GM10248 (cell line): Measurements from ENCODE around the gene POLA1.

Source experiments
- CTCF ChIA-PET: fragments of 300-600 bp; sonication (Branson Sonifier 250); formaldehyde crosslinking; extraction: SDS; loops from one replicate; lab custom pipeline; 2021; ENCODE audit warnings: antibody characterized with exemption; lab: Yijun Ruan, JAX
- POLR2A ChIA-PET: fragments of 350-650 bp; sonication (Branson Sonifier 250); formaldehyde crosslinking; extraction: SDS; loops from one replicate; lab custom pipeline; 2020; ENCODE audit warnings: antibody characterized with exemption; lab: Yijun Ruan, JAX
- DNase-seq: peaks from one replicate; pipeline ENCODE4 v3.0.0; 2012; ENCODE audit errors: extremely low spot score
- TF ChIP-seq, protein P1 (sequence below): IDR thresholded peaks from 2 replicates; pipeline ENCODE4 v1.5.1; 2012; ENCODE audit warnings: mild to moderate bottlenecking, low read depth; ENCODE audit errors: extremely low read depth, missing control alignments, control extremely low read depth

POLA1 gene

DNA sequence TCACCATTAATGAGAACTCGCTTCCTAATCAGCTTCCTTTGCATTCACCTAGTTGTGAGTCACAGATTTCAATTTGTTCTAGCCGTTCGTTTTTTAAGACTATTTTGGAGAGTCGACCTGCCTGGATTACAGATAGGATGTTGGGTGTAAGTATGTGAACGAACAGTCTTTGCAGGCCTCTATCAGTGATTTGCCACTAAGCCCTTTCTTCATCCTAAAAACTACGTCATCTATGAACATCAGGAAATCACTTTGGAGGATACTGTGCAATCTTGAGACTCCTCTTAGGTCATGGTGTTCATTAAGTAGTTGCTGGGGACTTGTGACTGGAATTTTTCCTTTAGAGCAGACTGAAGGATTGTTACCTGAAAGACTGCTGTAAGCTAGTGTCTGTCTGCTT, 1.1 kb downstream of the POLA1 start:
- ChIA-PET CTCF (interaction anchor here (0.9 kb wide), 1 partner anchor 19 kb away, joined by 3 read pairs; no protein-coding TSS in a partner anchor), POLR2A (no interaction called here)
- no peak for DNase-seq
- TF ChIP-seq, protein P1, sequence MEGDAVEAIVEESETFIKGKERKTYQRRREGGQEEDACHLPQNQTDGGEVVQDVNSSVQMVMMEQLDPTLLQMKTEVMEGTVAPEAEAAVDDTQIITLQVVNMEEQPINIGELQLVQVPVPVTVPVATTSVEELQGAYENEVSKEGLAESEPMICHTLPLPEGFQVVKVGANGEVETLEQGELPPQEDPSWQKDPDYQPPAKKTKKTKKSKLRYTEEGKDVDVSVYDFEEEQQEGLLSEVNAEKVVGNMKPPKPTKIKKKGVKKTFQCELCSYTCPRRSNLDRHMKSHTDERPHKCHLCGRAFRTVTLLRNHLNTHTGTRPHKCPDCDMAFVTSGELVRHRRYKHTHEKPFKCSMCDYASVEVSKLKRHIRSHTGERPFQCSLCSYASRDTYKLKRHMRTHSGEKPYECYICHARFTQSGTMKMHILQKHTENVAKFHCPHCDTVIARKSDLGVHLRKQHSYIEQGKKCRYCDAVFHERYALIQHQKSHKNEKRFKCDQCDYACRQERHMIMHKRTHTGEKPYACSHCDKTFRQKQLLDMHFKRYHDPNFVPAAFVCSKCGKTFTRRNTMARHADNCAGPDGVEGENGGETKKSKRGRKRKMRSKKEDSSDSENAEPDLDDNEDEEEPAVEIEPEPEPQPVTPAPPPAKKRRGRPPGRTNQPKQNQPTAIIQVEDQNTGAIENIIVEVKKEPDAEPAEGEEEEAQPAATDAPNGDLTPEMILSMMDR = no peak

DNA sequence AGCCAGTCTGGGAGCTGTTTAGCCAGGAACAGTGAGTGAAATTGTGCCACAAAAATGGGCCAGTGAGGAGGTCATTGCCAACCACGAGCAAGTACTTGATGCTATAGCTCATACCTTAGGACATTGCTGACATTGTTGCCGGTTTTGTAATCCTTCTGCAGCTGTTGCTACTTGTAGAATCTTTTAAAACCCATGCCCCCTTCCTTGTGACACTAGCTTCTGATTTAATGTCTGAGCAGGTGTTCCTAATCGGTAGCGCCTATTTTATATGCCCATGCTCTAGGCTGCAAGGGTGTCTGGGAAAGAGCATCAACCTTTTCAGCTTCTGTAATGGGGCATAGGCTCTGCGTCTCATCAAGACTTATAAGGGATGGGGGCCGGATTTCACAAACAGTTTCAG, 2.6 kb downstream of the POLA1 start:
- CTCF ChIA-PET = no interaction called here
- no peak for DNase-seq
- POLR2A ChIA-PET = no interaction called here
- TF ChIP-seq, protein P1 = no peak

DNA sequence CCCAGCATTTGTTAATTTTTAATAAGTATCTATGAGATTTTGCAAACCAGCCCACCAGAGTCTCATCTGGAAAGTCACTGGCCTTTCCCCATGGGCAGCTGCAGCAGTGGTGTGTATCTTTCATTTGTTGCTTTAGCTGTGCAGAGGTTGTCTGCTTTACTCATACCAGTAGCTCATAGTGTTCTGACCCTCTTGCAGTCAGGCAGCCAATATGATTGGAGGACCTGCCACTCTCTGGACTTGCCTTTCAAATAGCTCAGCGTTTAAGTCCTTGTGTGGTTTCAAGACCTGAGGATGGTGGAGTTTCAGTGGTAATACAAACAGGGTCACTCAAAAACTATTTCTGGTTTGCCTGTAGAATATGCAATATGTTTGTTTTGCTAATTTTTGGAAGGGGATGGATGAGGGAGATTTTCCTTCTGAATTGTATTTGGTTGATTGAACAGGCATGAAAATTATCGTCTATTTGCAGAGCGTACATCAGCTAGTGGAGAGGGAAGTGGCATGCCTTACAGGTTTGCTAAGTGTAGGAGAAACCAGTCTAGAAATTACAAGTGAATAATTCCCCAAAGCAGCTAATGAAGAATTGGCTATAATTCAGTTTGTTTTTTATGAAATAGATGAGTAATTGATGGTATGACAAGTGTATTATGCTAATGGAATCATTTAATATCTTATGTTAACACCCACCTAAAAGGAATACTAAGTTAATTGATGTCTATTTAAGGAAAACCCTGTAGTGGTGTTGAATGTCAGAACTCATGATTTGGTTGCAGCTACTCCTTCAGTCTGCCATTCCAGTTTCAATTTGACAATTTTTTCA, 8.9 kb downstream of the POLA1 start:
- TF ChIP-seq, protein P1 = no peak
- peak; percentile 44 for DNase-seq
- POLR2A ChIA-PET = interaction anchor here (0.7 kb wide), 1 partner anchor 31 kb away, joined by 3 read pairs; no protein-coding TSS in a partner anchor
- CTCF ChIA-PET = interaction anchor here (0.7 to 1.2 kb wide), 3 partner anchors 9 to 136 kb away, joined by 3 read pairs; no protein-coding TSS in a partner anchor

DNA sequence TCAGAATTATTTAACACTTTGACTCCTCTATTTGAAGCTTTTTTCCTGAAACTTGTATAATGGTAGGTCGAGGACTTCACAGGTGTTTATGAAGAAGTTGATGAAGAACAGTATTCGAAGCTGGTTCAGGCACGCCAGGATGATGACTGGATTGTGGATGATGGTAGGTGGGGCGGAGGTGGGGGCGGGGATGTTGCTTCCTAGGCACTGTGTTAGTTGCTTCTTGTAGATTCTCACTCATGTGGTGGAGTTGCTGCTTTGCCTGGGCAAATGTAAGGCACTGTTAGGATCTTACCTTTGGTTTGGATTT, 9.4 kb downstream of the POLA1 start:
- ChIA-PET CTCF (interaction anchor here (1.2 kb wide), 1 partner anchor 136 kb away, joined by 3 read pairs; no protein-coding TSS in a partner anchor), POLR2A (no interaction called here)
- TF ChIP-seq, protein P1 = no peak
- no peak for DNase-seq

DNA sequence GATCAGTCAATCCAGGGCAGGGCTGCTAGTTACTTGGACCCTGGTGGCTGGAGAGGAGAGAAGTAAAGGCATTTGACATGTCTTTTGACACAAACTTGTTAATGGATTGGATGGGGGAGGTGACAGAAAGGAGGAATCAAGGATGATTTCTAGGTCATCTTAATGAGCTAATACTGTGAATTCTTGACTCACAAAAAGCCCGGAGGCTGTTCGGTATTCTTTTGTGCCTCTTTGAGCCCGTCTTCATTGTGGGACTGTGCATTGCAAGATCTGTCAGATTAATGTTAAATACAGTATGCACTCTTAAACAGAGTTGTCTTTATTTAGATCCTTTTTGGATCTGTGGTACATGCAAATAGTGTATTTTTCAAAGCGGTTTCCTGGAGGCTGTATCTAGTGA, 25.1 kb downstream of the POLA1 start:
- TF ChIP-seq, protein P1 = no peak
- no peak for DNase-seq
- CTCF ChIA-PET = no interaction called here
- POLR2A ChIA-PET = no interaction called here

DNA sequence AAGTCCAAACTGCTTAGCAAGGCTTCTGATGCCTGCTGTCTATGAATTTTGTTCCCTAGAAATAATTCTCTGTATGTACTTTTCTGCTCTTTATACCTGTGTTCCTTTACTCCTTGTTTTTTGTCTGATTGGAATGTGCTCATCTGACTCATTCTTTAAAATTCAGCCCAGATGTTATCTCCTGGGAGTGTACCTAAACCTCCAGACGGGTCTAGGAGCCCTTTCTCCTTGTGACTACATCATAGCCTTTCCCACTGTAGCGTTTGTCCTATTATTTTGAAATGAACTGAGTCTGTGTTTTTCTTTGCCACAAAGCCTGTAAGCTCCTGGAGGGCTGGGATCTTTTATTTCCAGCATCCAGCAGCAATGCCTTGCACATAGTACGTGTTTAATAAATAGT, 26.3 kb downstream of the POLA1 start:
- no peak for DNase-seq
- CTCF ChIA-PET = interaction anchor here (0.9 to 1.1 kb wide), 3 partner anchors 18 to 324 kb away, joined by 3 to 4 read pairs (median 3); no protein-coding TSS in a partner anchor

More for the DNA sequence above, 26.3 kb downstream of the POLA1 start:
- TF ChIP-seq, protein P1 = no peak
- POLR2A ChIA-PET = no interaction called here
